ENCODE measurements around the gene THAP10.
"Not testable (repeated sequence)": the region's sequence is repeated elsewhere in the genome, so short reads cannot be mapped to it uniquely, and the experiment has no call there.

GRCh38 chr15:70871490-70871889 is 20.7 kb downstream of the THAP10 start:
- TF ChIP-seq CTCF (conservative IDR thresholded peaks at IDR 0.05; ENCODE audit: low read depth, low read length); EZH2 (IDR thresholded peaks at IDR 0.05; ENCODE audit: low read length, unreplicated experiment); EZH2phosphoT487 (IDR thresholded peaks at IDR 0.05; ENCODE audit: borderline replicate concordance, low read length): not testable (repeated sequence)
